GM23338 (cell line): ENCODE measurements around the gene PLA2G6. TPM values are rescaled to one million over a fixed set of nuclear protein-coding genes. Genes with fewer than 3 reads are reported as not detected.

Experiments
- ATAC-seq: fragments of 200-7000 bp; cut with Tn5 transposase; 3 replicates; pipeline ENCODE4 v1.9.1; 2020
- DNase-seq: peaks from one replicate; pipeline ENCODE4 v3.0.0-alpha.2; 2015; ENCODE audit warnings: low spot score
- H2AFZ ChIP-seq: fragments of 200-600 bp; sonication (generic); 2 replicates; pipeline ENCODE4 v1.8.0; 2016; ENCODE audit warnings: antibody characterized with exemption, mild to moderate bottlenecking, moderate library complexity
- H3F3A ChIP-seq: fragments of 200-600 bp; sonication (generic); replicated peaks from 2 replicates; pipeline ENCODE4 v1.8.0; 2017; ENCODE audit warnings: antibody characterized with exemption, mixed run types, low read depth
- H3K27ac ChIP-seq: fragments of 200-600 bp; sonication (generic); 2 replicates; pipeline ENCODE4 v1.6.1; 2016; ENCODE audit warnings: low read depth
- H3K27me3 ChIP-seq: fragments of 200-600 bp; sonication (generic); 2 replicates; pipeline ENCODE4 v1.8.0; 2016; ENCODE audit warnings: mild to moderate bottlenecking, mixed run types, moderate library complexity; ENCODE audit not compliant: insufficient read depth
- H3K36me3 ChIP-seq: fragments of 200-600 bp; sonication (generic); 2 replicates; pipeline ENCODE4 v1.8.0; 2016; ENCODE audit warnings: mild to moderate bottlenecking; ENCODE audit not compliant: insufficient read depth
- H3K4me1 ChIP-seq: fragments of 200-600 bp; sonication (generic); 2 replicates; pipeline ENCODE4 v1.8.0; 2016; ENCODE audit warnings: mild to moderate bottlenecking, moderate library complexity; ENCODE audit not compliant: insufficient read depth
- H3K4me2 ChIP-seq: fragments of 200-600 bp; sonication (generic); 2 replicates; pipeline ENCODE4 v1.7.1; 2017; ENCODE audit warnings: mixed run types
- H3K4me3 ChIP-seq: fragments of 200-600 bp; sonication (generic); 2 replicates; pipeline ENCODE4 v1.6.1; 2016; ENCODE audit warnings: mixed run types
- H3K79me2 ChIP-seq: fragments of 200-600 bp; sonication (generic); replicated peaks from 2 replicates; pipeline ENCODE4 v1.8.0; 2017; ENCODE audit warnings: mild to moderate bottlenecking; ENCODE audit not compliant: insufficient read depth
- H3K9me2 ChIP-seq: fragments of 200-600 bp; sonication (generic); 2 replicates; pipeline ENCODE4 v1.8.0; 2017; ENCODE audit not compliant: insufficient read depth
- H4K20me1 ChIP-seq: fragments of 200-600 bp; sonication (generic); replicated peaks from 2 replicates; pipeline ENCODE4 v1.8.0; 2017; ENCODE audit warnings: mild to moderate bottlenecking; ENCODE audit not compliant: insufficient read depth
- H3K27ac Mint-ChIP-seq: 2 replicates; pipeline ENCODE4 v1.8.0; 2020; ENCODE audit warnings: inconsistent platforms, mild to moderate bottlenecking, moderate library complexity, mixed read lengths
- H3K27me3 Mint-ChIP-seq: 3 replicates; pipeline ENCODE4 v1.8.0; 2022; ENCODE audit warnings: low read depth, mild to moderate bottlenecking, moderate library complexity, mixed read lengths, inconsistent platforms; ENCODE audit not compliant: insufficient read depth, poor library complexity
- H3K36me3 Mint-ChIP-seq: 3 replicates; pipeline ENCODE4 v1.8.0; 2021; ENCODE audit warnings: low read depth, mild to moderate bottlenecking, inconsistent platforms, moderate library complexity, mixed read lengths
- H3K4me1 Mint-ChIP-seq: 3 replicates; pipeline ENCODE4 v1.8.0; 2020; ENCODE audit warnings: mild to moderate bottlenecking, inconsistent platforms, mixed read lengths
- H3K4me3 Mint-ChIP-seq: 3 replicates; pipeline ENCODE4 v1.8.0; 2021; ENCODE audit warnings: moderate library complexity, mild to moderate bottlenecking, inconsistent platforms, mixed read lengths
- H3K9me3 Mint-ChIP-seq: 3 replicates; pipeline ENCODE4 v1.8.0; 2020; ENCODE audit warnings: moderate library complexity, mild to moderate bottlenecking, inconsistent platforms, mixed read lengths
- CTCF ChIP-seq, 2 experiments: fragments of 200-600 bp in 1 of 2; sonication (generic) in 1 of 2; conservative IDR thresholded peaks; 2 replicates each; pipeline versions ENCODE4 v1.5.1 to v1.6.1; 2016 to 2017; ENCODE audit warnings: antibody characterized with exemption in 2 of 2, low read depth in 2 of 2, mild to moderate bottlenecking in 2 of 2, moderate library complexity in 1 of 2
- EZH2 ChIP-seq: fragments of 200-600 bp; sonication (generic); IDR thresholded peaks from one replicate; pipeline ENCODE4 v1.8.0; 2017; ENCODE audit warnings: antibody characterized with exemption, mild to moderate bottlenecking, low read depth; ENCODE audit not compliant: unreplicated experiment
- NANOG ChIP-seq: IDR thresholded peaks from 2 replicates; pipeline ENCODE4 v1.6.1; 2016; ENCODE audit warnings: antibody characterized with exemption, borderline replicate concordance
- POLR2AphosphoS5 ChIP-seq: IDR thresholded peaks from 2 replicates; pipeline ENCODE4 v1.6.1; 2016; ENCODE audit warnings: antibody characterized with exemption, low read depth
- REST ChIP-seq: IDR thresholded peaks from one replicate; pipeline ENCODE4 v1.6.1; 2018; ENCODE audit warnings: antibody characterized with exemption; ENCODE audit not compliant: unreplicated experiment
- STAT1 ChIP-seq: IDR thresholded peaks from one replicate; pipeline ENCODE4 v1.6.1; 2016; ENCODE audit warnings: antibody characterized with exemption; ENCODE audit not compliant: unreplicated experiment
- ZNF114 ChIP-seq: fragments of 250-450 bp; sonication (Bioruptor Pico); IDR thresholded peaks from 2 replicates; pipeline ENCODE4 v1.5.0; 2020; ENCODE audit warnings: mild to moderate bottlenecking, moderate library complexity
- ZNF331 ChIP-seq: fragments of 250-450 bp; sonication (Bioruptor Pico); IDR thresholded peaks from 2 replicates; pipeline ENCODE4 v1.5.0; 2020; ENCODE audit warnings: low read depth, mild to moderate bottlenecking, moderate library complexity
- polyA plus RNA-seq: library from polyadenylated mRNA; unstranded; fragments of >200 nt; fragmentation: Nextera tagmentation; extraction: Ambion mirVana; gene quantifications from 2 replicates; pipeline ENCODE4 v1.2.1, GENCODE V29; 2016
- small RNA-seq: library from RNA; depleted of rRNA; stranded (forward); fragments of <200 nt; gene quantifications from one replicate; pipeline ENCODE3, GENCODE V24; 2014; ENCODE audit warnings: low replicate concordance
- total RNA-seq: library from RNA; depleted of rRNA; stranded (reverse); fragments of >200 nt; shearing (Covaris generic); gene quantifications from 2 replicates; pipeline ENCODE4 v1.2.3, GENCODE V29; 2014; rRNA removed

Gene PLA2G6
- total and polyA plus RNA-seq, 2 experiments from 2014 or later, result 4.5 to 12.6 TPM

GRCh38 chr22:38062791-38063190, 118.8 kb downstream of the PLA2G6 start:
- no peaks in the 10 kb centered on the region for H3K9me2 ChIP-seq
- H3K4me1 Mint-ChIP-seq, result peaks cover 6% of the 10 kb centered on the region
- H3K27me3 ChIP-seq, result no peaks in the 10 kb centered on the region
- H4K20me1 ChIP-seq, result peaks cover 11% of the 10 kb centered on the region
- H3K4me2 ChIP-seq, result no peak overlapping the region
- ATAC-seq (no peak), DNase-seq (no peak)
- TF ChIP-seq POLR2AphosphoS5, result no peak
- TF ChIP-seq REST, result no peak
- no peak for TF ChIP-seq STAT1
- no peak for TF ChIP-seq CTCF (conservative IDR thresholded peaks at IDR 0.05; ENCODE audit: low read depth in 2 of 2)
- TF ChIP-seq NANOG, result no peak
- TF ChIP-seq ZNF331, result no peak
- TF ChIP-seq ZNF114, result no peak
- TF ChIP-seq EZH2, result no peak
- H3K36me3 ChIP-seq, result no peaks in the 10 kb centered on the region; the same call in 1 of the 2 replicates
- H3K4me1 ChIP-seq, result peaks cover 6% of the 10 kb centered on the region; the same call in 1 of the 2 replicates
- no peak overlapping the region for H3K27ac Mint-ChIP-seq
- H3K27me3 Mint-ChIP-seq, result peaks cover 2% of the 10 kb centered on the region
- H3K4me3 ChIP-seq, result no peak overlapping the region
- no peaks in the 10 kb centered on the region for H3K9me3 Mint-ChIP-seq
- no peak overlapping the region for H3K4me3 Mint-ChIP-seq
- no peak overlapping the region for H2AFZ ChIP-seq
- H3K27ac ChIP-seq, result no peak overlapping the region
- H3K36me3 Mint-ChIP-seq, result peaks cover 48% of the 10 kb centered on the region
- no peaks in the 10 kb centered on the region; the same call in 1 of the 2 replicates for H3F3A ChIP-seq
- H3K79me2 ChIP-seq, result peaks cover 6% of the 10 kb centered on the region; the same call in 1 of the 2 replicates

Small RNA genes within 50 kb of the gene (small RNA-seq; reads per million reads assigned to genes)
- gene RN7SL704P, result not detected

Other genes starting within 250 kb of the PLA2G6 start
- gene C22orf23, start 228.2 kb downstream of the PLA2G6 start, total RNA-seq, result 0.38 TPM in 1 of 2 replicates, not detected in the other
- gene C22orf23, start 228.2 kb downstream of the PLA2G6 start, polyA plus RNA-seq, result 0.64 TPM in 1 of 2 replicates, not detected in the other
- gene POLR2F, start 228.1 kb downstream of the PLA2G6 start, total RNA-seq, result 64.6 and 144 TPM in 2 replicates
- 429 and 450 TPM in 2 replicates for gene POLR2F, start 228.1 kb downstream of the PLA2G6 start, polyA plus RNA-seq
- gene SOX10, start 197.3 kb downstream of the PLA2G6 start, total RNA-seq, result 2.1 and 2.3 TPM in 2 replicates
- 1.1 and 1.3 TPM in 2 replicates for gene SOX10, start 197.3 kb downstream of the PLA2G6 start, polyA plus RNA-seq
- 28.3 and 36.2 TPM in 2 replicates for gene PICK1, start 124.4 kb downstream of the PLA2G6 start, total RNA-seq
- 14.0 and 15.9 TPM in 2 replicates for gene PICK1, start 124.4 kb downstream of the PLA2G6 start, polyA plus RNA-seq
- gene SLC16A8, start 97.6 kb downstream of the PLA2G6 start, total RNA-seq, result 0.66 and 1.0 TPM in 2 replicates
- gene SLC16A8, start 97.6 kb downstream of the PLA2G6 start, polyA plus RNA-seq, result 0.52 and 0.56 TPM in 2 replicates
- gene BAIAP2L2, start 71.1 kb downstream of the PLA2G6 start, total RNA-seq, result 3.9 and 5.6 TPM in 2 replicates
- gene BAIAP2L2, start 71.1 kb downstream of the PLA2G6 start, polyA plus RNA-seq, result 5.6 and 7.6 TPM in 2 replicates
- 7.7 and 8.9 TPM in 2 replicates for gene MAFF, start 20.2 kb upstream of the PLA2G6 start, total RNA-seq
- gene MAFF, start 20.2 kb upstream of the PLA2G6 start, polyA plus RNA-seq, result 2.2 and 2.3 TPM in 2 replicates
- 76.5 and 95.1 TPM in 2 replicates for gene TMEM184B, start 91.2 kb upstream of the PLA2G6 start, total RNA-seq
- 40.7 and 42.2 TPM in 2 replicates for gene TMEM184B, start 91.2 kb upstream of the PLA2G6 start, polyA plus RNA-seq
- 233 and 259 TPM in 2 replicates for gene CSNK1E, start 135.6 kb upstream of the PLA2G6 start, total RNA-seq
- 180 and 189 TPM in 2 replicates for gene CSNK1E, start 135.6 kb upstream of the PLA2G6 start, polyA plus RNA-seq